Spleen (tissue), 11 donors: ENCODE results near the gene CYFIP2. TPM values are rescaled to one million over a fixed set of nuclear protein-coding genes. Genes with fewer than 3 reads are reported as not detected.

Source experiments
- DNase-seq: peaks from one replicate; pipeline ENCODE4 v3.0.0-alpha.2; 2020
- H3K27ac ChIP-seq, 8 donors: fragments of 200-600 bp; sonication (generic) in 7 of 8; 1 replicate in 4 of 8; 2 replicates in 4 of 8; pipeline versions ENCODE4 v1.5.0 to v1.8.0; 2016 to 2021; ENCODE audit warnings: inconsistent platforms in 4 of 8, mild to moderate bottlenecking in 4 of 8, moderate library complexity in 1 of 8
- H3K27me3 ChIP-seq, 7 donors: fragments of 200-600 bp; sonication (generic) in 6 of 7; replicated peaks in 1 of 7; 1 replicate in 4 of 7; 2 replicates in 3 of 7; pipeline versions ENCODE4 v1.5.0 to v1.8.0; 2016 to 2021; ENCODE audit warnings: inconsistent platforms in 3 of 7, mild to moderate bottlenecking in 1 of 7
- H3K36me3 ChIP-seq, 6 donors: fragments of 200-600 bp; sonication (generic) in 5 of 6; 1 replicate in 4 of 6; 2 replicates in 2 of 6; pipeline versions ENCODE4 v1.5.0 to v1.8.0; 2016 to 2021; ENCODE audit warnings: inconsistent platforms in 2 of 6
- H3K4me1 ChIP-seq, 6 donors: fragments of 200-600 bp; sonication (generic) in 5 of 6; 1 replicate in 3 of 6; 2 replicates in 3 of 6; pipeline versions ENCODE4 v1.5.0 to v1.8.0; 2016 to 2021; ENCODE audit warnings: inconsistent platforms in 3 of 6
- H3K4me3 ChIP-seq, 8 donors: fragments of 200-600 bp; sonication (generic) in 7 of 8; 1 replicate in 4 of 8; 2 replicates in 4 of 8; pipeline versions ENCODE4 v1.5.0 to v1.8.0; 2016 to 2021; ENCODE audit warnings: inconsistent platforms in 4 of 8, mild to moderate bottlenecking in 4 of 8, moderate library complexity in 2 of 8
- H3K9me3 ChIP-seq, 8 donors: fragments of 200-600 bp; sonication (generic) in 7 of 8; 1 replicate in 4 of 8; 2 replicates in 4 of 8; pipeline versions ENCODE4 v1.5.0 to v1.8.0; 2016 to 2021; ENCODE audit warnings: inconsistent platforms in 4 of 8
- POLR2A ChIP-seq, 3 donors: fragments of 450-650 bp; IDR thresholded peaks; one replicate each; pipeline ENCODE4 v1.5.1; 2017; ENCODE audit warnings: antibody characterized with exemption in 3 of 3, mild to moderate bottlenecking in 1 of 3
- POLR2AphosphoS5 ChIP-seq, 3 donors: sonication (generic); formaldehyde crosslinking; IDR thresholded peaks; one replicate each; pipeline ENCODE4 v1.5.1; 2017; ENCODE audit warnings: antibody characterized with exemption in 3 of 3
- WGBS, 5 donors: extraction: QIAGEN DNeasy Blood & Tissue Kit in 3 of 5; methylation state at CpG; one replicate each; pipeline versions ENCODE4 v1.1.5 to v1.1.7; 2013 to 2018; 5-methylcytosine and 5-hydroxymethylcytosine counted together
- intact Hi-C: fragments of 100-400 bp; cut with DNase I; formaldehyde crosslinking; loops from one replicate; pipeline ENCODE4 v1.15.0; 2023; ENCODE audit warnings: low total_unique reads
- polyA plus RNA-seq, 3 donors: library from polyadenylated mRNA; stranded (reverse); fragments of 200-250 nt; gene quantifications; one replicate each; pipeline ENCODE4 v1.2.1, GENCODE V29; 2013
- total RNA-seq, 7 donors: library from RNA; depleted of rRNA in 3 of 7; stranded (reverse); fragments of >200 nt in 3 of 7; fragmentation: NEBNext Ultra II Directional in 4 of 7; extraction: Animal tissue kit (Norgen Biotek cat#: 25700) in 4 of 7; gene quantifications; one replicate each; pipeline versions ENCODE4 v1.1.0 to v1.2.1, GENCODE V29; 2016 to 2021
- TF ChIP-seq, protein P1 (sequence below), 11 experiments: fragments of 200-600 bp in 7 of 11; fragments of 450-650 bp in 4 of 11; sonication (generic) in 4 of 11; IDR thresholded peaks in 8 of 11; conservative IDR thresholded peaks in 3 of 11; 1 replicate in 7 of 11; 2 replicates in 4 of 11; pipeline versions ENCODE4 v1.4.0 to v1.8.0; 2016 to 2021; ENCODE audit warnings: antibody characterized with exemption in 11 of 11, inconsistent platforms in 4 of 11, mild to moderate bottlenecking in 1 of 11
- donor health status: healthy with polysubstance abuse.
- donor health status: DM: no; HTN: no; CAD: no; lungs with moderate emphysema.
- donor health status: DM: no; HTN: no; CAD: no.
- donor health status: Bipolar disorder and iron deficiency.
- donor health status: healthy.
- donor health status: DM: no; HTN: no; CAD: no.
- donor health status: DM: yes; HTN: yes; CAD: no.

Gene CYFIP2
- total and polyA plus RNA-seq, 10 donors: 74.8 to 232 (median 159) TPM

DNA sequence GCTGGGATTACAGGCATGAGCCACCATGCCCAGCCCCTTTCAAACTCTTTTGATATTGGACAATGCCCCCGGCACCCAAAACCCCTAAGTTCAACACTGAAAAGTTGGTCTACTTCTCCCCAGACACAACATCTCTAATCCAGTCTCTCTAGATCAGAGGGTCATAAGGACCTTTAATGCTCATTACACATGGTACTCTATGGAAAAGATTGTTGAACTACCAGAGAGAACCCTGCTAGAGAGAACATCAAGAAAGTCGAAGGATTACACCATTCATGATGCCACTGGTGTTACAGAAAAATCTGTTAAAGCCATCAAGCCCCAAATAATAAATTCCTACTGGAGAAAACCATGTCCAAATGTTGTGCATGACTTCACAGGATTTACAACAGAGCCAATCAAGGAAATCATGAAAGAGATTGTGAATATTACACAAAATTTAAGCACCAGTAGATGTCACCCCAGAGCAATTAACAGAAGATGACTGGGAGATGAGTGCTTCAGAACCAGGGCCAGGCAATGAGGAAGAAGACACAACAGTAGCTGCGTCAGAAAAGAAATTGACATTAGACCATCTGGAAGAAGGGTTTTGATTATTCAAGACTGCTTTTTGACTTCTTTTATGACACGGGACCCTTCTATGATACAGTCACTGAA, 165.7 kb downstream of the CYFIP2 start:
- peak overlapping the region in 1 of 8 donors; percentile 26 for H3K27ac ChIP-seq
- DNase-seq: no peak
- no peaks in the 10 kb centered on the region for H3K36me3 ChIP-seq
- 38 to 49% (median 41%) methylated on average over 4 of the region's 4 CpGs for whole genome bisulfite sequencing, 5 donors
- TF ChIP-seq POLR2AphosphoS5 (IDR thresholded peaks at IDR 0.05): no peak
- TF ChIP-seq, protein P1, sequence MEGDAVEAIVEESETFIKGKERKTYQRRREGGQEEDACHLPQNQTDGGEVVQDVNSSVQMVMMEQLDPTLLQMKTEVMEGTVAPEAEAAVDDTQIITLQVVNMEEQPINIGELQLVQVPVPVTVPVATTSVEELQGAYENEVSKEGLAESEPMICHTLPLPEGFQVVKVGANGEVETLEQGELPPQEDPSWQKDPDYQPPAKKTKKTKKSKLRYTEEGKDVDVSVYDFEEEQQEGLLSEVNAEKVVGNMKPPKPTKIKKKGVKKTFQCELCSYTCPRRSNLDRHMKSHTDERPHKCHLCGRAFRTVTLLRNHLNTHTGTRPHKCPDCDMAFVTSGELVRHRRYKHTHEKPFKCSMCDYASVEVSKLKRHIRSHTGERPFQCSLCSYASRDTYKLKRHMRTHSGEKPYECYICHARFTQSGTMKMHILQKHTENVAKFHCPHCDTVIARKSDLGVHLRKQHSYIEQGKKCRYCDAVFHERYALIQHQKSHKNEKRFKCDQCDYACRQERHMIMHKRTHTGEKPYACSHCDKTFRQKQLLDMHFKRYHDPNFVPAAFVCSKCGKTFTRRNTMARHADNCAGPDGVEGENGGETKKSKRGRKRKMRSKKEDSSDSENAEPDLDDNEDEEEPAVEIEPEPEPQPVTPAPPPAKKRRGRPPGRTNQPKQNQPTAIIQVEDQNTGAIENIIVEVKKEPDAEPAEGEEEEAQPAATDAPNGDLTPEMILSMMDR (IDR thresholded peaks at IDR 0.05 in 8 of 11, conservative IDR thresholded peaks at IDR 0.05 in 3 of 11): peak in 10 of 11 experiments; percentile 21 to 75 (median 51)
- no peak for TF ChIP-seq POLR2A (IDR thresholded peaks at IDR 0.05)
- intact Hi-C loops: loop anchor here (5.0 kb wide), 2 partner anchors 286 to 311 kb away; partner anchors contain the start of gene LSM11
- peaks cover 0 to 8% (median 4%) of the 10 kb centered on the region in 8 donors for H3K9me3 ChIP-seq
- peaks cover 0 to 10% (median 5%) of the 10 kb centered on the region in 6 donors for H3K4me1 ChIP-seq
- no peaks in the 10 kb centered on the region for H3K27me3 ChIP-seq
- no peak overlapping the region for H3K4me3 ChIP-seq

DNA sequence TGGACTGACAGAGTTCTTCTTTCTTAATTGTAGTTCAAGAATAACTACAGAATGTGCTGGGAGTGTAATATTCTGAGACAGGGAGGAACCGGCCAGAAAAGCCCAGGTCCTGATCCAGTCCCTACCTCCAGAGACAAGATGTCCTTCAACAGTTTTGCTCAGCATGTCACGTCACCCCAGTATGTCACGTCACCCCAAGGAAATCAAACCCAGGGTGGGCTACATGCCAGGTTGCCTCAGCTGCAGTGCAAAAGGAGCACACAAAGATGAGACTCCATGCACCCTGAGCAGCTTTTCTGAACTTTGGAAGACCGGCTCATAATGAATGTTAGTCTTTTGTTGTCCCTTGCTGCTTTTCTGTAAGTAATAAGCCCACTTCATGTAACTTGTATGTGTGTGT, 168.2 kb downstream of the CYFIP2 start:
- 89 to 95% (median 92%) methylated on average over 4 of the region's 4 CpGs for WGBS, 5 donors
- Histone ChIP-seq H3K4me3 (no peak overlapping the region), H3K27me3 (no peaks in the 10 kb centered on the region), H3K4me1 (peaks cover 0 to 10% (median 5%) of the 10 kb centered on the region in 6 donors), H3K36me3 (no peaks in the 10 kb centered on the region), H3K9me3 (peaks cover 0 to 8% (median 4%) of the 10 kb centered on the region in 8 donors), H3K27ac (no peak overlapping the region)
- DNase-seq: no peak
- TF ChIP-seq POLR2AphosphoS5 (IDR thresholded peaks at IDR 0.05) (no peak), POLR2A (IDR thresholded peaks at IDR 0.05) (no peak)
- TF ChIP-seq, protein P1 (IDR thresholded peaks at IDR 0.05 in 8 of 11, conservative IDR thresholded peaks at IDR 0.05 in 3 of 11): no peak
- intact Hi-C loops: loop anchor here (5.0 kb wide), 2 partner anchors 283 to 308 kb away; partner anchors contain the start of gene LSM11

DNA sequence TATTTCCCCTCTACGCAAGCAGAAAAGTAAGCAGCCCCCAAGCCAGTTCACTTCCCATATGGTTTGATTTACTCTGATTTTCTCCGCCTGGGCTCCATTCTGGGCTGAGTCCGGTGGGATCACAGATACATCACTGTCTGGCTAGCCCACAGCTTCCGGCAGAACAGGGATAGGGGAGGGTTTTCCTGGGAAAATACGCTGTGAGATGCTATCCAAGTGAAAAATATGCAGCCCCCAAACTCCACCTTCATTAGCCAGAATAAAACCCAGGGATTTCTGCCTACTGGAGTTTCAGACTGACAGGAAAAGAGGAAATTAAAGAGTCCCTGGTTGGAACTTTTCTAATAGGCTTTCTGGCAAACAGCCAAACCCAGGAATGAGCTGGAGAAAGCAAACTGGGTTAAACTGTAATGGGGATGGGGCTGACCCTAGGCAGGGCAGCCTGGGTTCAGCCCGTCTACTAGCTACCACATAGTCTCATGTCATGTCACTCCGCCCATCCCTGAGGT, 177.2 kb downstream of the CYFIP2 start:
- Histone ChIP-seq H3K36me3 (no peaks in the 10 kb centered on the region), H3K27ac (no peak overlapping the region), H3K4me3 (no peak overlapping the region), H3K9me3 (no peaks in the 10 kb centered on the region), H3K27me3 (no peaks in the 10 kb centered on the region), H3K4me1 (no peaks in the 10 kb centered on the region)
- TF ChIP-seq, protein P1 (IDR thresholded peaks at IDR 0.05 in 8 of 11, conservative IDR thresholded peaks at IDR 0.05 in 3 of 11): no peak
- TF ChIP-seq POLR2A (IDR thresholded peaks at IDR 0.05) (no peak), POLR2AphosphoS5 (IDR thresholded peaks at IDR 0.05) (no peak)
- intact Hi-C loops: no loop called here
- 64 to 76% (median 75%) methylated on average over 7 of the region's 7 CpGs for WGBS, 5 donors
- DNase-seq: no peak

DNA sequence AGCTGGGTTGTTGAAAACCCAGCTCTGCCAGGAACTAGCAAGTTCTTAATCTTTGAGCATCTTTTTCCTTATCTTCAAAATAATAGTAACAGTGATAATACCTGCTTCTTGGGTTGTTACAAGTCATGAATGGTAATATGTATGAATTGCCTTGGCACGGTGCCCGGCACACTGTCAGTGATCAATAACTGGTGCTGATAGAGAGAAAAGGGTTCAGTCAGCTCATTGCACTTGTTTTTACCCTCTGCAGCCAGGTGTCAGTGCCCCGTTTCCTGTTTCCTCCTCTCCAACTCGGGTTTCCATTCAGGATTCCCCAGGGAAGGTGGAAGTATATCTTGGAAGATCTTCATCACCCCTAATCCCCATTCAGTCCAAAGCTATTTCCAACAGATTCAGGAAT, 178.3 kb downstream of the CYFIP2 start:
- Histone ChIP-seq H3K27ac (no peak overlapping the region), H3K4me3 (no peak overlapping the region), H3K4me1 (no peaks in the 10 kb centered on the region), H3K36me3 (no peaks in the 10 kb centered on the region), H3K9me3 (no peaks in the 10 kb centered on the region), H3K27me3 (no peaks in the 10 kb centered on the region)
- DNase-seq: no peak
- TF ChIP-seq, protein P1 (IDR thresholded peaks at IDR 0.05 in 8 of 11, conservative IDR thresholded peaks at IDR 0.05 in 3 of 11): no peak
- TF ChIP-seq POLR2A (IDR thresholded peaks at IDR 0.05) (no peak), POLR2AphosphoS5 (IDR thresholded peaks at IDR 0.05) (no peak)
- WGBS, 5 donors: 64 to 75% (median 72%) methylated on average over 4 of the region's 4 CpGs
- intact Hi-C loops: no loop called here
